ENCODE measurements around the gene HBP1.
"Not testable (repeated sequence)": the region's sequence is repeated elsewhere in the genome, so short reads cannot be mapped to it uniquely, and the experiment has no call there.

Gene HBP1

DNA sequence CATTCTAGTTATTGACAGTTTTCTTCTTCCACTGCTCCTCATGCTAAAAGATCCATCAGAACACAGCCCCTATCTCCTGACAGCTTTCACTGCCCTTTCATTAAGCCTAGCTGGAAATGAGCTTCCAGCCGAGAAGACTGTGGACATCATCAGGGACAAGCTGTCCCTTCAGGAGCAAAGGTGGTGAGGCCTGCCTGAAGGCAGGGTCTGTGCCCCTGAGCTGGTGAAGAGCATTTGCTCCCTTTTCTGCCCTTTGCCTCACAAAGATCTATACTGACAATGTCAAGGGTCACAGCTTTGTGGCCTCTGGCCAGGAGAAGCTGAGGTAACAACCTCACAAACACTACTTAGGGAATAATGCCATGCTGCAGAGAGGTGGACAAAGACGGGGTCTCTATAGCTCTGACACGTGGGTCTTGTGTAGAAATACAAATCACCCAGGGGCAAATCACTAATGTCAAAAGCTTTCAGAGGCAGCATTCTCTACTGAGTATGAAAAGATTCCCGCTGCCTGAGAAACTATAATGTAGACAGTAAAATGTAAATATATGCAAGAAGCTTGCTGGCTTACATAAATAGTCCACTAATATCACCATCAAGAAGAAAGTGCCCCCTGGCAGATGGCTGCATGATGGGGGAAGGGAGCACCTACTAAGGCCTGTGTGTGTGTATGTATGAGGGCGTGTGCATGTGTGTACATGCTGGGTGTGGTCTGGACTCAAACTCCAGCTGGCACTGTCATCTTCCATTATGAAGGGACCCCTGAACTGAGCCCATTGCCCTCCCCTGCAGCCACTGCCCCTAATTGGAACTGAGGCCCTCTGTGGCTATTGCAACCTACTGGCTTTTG, 55.8 kb downstream of the HBP1 start:
- DNase-seq (ENCODE audit: low read depth in 2 of 2), result no peak

- no peak for DNase-seq (ENCODE audit: low read depth in 2 of 2)
Observed at GRCh38 chr7:107228291-107228690, 59.5 kb downstream of the HBP1 start.

DNA sequence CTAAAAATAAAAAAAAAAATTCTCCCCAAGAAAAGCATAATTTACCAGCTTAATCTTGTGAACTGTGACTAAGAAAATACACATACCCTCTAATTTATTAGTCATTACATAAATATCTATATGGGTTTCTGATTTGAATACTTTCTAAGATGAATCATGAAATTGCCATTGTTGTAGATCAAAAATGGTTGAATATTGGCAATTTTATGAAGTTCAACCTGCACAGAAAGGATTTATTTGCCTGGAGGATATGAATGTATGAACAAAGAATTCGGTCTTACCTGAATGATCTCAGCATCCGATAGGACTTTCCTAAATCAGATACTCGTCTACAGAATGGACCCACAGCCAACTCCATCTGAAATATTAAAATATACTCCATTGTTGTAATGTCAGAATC, 61.5 kb downstream of the HBP1 start:
- DNase-seq (ENCODE audit: low read depth in 2 of 2), result no peak

DNA sequence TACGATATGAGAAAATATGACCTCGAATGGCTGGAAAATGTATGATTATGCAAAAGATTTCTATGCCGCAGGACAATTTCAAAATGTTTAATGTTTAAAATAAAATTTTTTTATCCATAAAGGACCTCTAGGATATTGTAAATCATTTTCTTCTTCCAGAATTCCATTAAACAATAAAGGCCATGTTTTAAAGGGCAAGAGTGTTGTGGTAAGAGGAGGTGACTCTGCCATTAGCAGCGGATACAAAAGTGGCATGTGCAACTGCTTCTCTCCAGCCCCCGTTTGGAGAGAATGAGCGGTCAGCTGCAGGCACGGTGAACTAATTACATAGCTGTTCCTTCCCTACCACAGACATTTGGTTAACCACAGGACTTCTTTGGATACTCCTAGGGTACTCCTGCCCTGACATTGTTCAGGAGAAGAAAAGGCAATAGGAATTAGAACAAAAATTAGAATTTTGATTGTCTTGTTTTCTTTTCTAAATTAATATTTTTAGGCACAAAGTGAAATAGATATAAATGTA, 63.8 kb downstream of the HBP1 start:
- no peak for DNase-seq (ENCODE audit: low read depth in 2 of 2)

- no peak for DNase-seq (ENCODE audit: low read depth in 2 of 2)
Observed at GRCh38 chr7:107233174-107233573, 64.4 kb downstream of the HBP1 start.

DNA sequence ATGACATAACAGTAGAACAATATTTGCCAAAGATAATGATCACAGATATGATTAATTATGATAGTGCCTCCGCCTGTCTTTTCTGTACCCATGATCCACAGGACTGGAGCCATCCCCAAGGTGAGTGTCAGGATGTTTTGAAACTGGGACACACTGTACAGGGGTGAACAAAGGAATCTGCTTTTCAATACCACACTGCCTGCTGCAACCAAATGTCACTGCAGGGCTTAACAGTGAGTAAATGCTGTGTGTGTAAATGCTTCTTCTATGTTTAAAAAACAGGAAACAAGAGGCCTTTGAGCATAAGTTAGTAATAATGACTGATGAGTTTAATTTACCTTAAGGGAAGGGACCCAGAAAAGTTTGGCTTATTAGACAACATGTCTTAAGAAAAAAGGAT, 65.2 kb downstream of the HBP1 start:
- DNase-seq (ENCODE audit: low read depth in 2 of 2), result no peak

DNA sequence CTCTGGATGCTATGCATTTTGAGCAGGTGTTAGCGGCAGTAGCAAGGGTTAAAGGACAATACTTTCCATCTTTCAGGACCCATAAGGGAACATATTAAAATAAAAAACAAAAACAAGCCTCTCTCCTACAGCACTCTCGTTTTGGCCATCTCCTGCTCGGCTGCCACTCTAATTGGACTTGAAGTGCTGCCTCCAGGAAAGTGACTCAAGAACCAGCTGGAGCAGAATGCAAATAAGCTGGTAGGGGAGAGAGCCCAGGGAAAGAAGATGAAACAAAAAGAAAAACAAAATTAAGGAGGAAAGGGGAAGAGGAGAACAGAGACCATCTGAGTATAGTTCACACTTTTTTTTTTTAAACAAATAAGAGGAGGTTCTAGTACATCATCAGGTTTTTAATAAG, 65.6 kb downstream of the HBP1 start:
- DNase-seq (ENCODE audit: low read depth in 2 of 2), result no peak

DNA sequence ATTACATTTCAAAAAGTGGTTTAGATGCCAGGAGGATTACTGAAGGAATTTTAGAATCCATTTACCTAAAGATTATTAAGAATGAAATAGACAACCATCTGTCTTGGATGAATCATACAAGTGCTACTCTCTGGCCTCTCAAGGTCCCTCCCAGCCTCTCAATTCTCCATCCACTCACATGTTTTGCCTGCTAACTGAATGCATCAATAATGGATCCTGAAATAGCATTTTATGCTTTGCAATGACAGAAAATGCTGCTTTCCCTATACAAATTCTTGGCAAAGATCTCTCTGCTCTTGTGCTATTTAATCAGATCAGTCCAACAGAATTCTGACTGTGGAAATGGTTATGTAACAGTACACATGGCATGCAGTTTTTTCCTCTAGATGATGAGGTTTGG, 68.1 kb downstream of the HBP1 start:
- no peak for DNase-seq (ENCODE audit: low read depth in 2 of 2)

GRCh38 chr7:107237451-107237850, 68.6 kb downstream of the HBP1 start:
- DNase-seq (ENCODE audit: low read depth in 2 of 2), result no peak

DNA sequence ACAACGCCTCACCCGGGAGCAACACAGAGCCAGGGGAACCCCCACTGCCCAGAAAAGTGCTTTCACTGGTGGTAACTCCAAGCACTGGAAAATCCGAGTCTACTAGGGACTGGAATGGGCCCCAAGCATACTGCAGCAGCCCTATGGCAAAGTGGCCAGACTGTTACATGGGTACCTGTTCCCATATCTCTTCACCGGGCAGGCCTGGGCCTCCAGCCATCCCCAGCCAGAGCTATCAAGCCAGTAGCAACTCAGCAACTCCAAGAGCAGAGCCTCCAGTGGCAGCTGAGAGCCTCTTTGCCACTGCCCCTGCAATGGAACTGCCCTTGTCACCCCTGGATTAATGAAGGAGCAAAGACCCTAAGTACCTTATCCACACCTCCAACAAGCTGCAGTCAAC, 73.5 kb downstream of the HBP1 start:
- no peak for DNase-seq (ENCODE audit: low read depth in 2 of 2)

- DNase-seq (ENCODE audit: low read depth in 2 of 2), result no peak
Observed at GRCh38 chr7:107244613-107245012, 75.8 kb downstream of the HBP1 start.

- not testable (repeated sequence) for DNase-seq (ENCODE audit: low read depth in 2 of 2)
Observed at GRCh38 chr7:107246836-107247235, 78.0 kb downstream of the HBP1 start.

DNA sequence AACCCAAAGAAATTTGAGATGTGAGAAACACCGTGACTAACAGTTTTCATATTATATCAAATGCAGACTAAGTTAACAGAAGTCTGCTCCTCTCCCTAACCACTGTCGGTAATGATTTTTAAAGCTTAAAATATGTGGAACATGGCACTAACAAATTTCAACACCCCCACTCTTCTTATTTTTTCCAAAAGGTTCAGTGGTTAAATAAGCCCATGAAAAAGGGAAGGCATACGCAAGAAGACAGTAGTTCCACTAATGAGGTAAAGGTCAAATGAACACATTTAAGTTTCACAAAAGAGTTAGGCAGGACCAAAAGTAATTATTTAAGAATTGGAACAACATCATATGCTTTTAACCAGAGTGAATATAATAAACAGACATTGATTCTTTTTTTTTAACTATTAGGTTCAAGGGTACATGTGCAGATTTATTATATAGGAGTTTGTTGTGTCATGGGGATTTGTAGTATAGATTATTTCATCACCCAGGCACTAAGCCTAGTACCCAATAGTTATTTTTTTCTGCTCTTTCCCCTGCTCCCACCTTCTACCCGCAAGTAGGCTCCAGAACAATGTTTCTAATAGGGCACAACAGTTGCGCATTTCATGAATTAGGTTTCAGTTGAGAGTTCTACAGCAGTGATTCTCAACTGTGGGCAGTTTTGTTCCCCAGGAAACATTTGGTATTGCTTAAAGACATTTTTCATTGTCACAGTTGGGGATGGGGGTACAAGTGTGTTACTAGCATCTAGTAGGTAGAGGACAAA, 79.9 kb downstream of the HBP1 start:
- DNase-seq (ENCODE audit: low read depth in 2 of 2), result no peak

DNA sequence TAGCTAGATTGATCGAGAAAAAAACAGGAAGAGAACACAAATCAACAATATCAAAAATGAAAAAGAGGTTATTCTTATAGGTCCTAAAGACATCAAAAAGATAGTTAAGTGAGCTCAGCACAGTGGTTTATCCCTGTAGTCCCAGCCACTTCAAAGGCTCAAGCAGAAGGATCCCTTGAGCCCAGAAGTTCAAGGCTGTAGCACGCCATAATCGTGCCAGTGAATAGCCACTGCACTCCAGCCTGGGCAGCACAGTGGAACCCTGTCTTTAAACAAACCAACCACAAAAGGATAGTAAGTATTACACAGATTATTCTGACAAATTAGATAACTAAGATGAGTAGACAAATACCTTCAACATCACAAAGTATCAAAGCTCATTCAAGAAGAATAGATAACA, 83.2 kb downstream of the HBP1 start:
- no peak for DNase-seq (ENCODE audit: low read depth in 2 of 2)

All from stimulated activated CD8-positive, alpha-beta memory T cell treated with anti-CD3 and anti-CD28 coated beads, Interleukin-15, amount 100 ng/mL, for 4 hours (primary cell).